Ovary (tissue), 9 donors: ENCODE measurements around the gene RUNX2. TPM values are rescaled to one million over a fixed set of nuclear protein-coding genes. Genes with fewer than 3 reads are reported as not detected.

ENCODE experiments used
- DNase-seq, 5 donors: peaks; one replicate each; pipeline ENCODE4 v3.0.0-alpha.2; 2019 to 2020
- H3K27ac ChIP-seq, 2 donors: fragments of 200-600 bp; one replicate each; pipeline versions ENCODE4 v1.5.1 to v1.8.0; 2019 to 2022
- H3K27me3 ChIP-seq: fragments of 200-600 bp; one replicate; pipeline ENCODE4 v1.8.0; 2022
- H3K36me3 ChIP-seq: fragments of 200-600 bp; sonication (generic); one replicate; pipeline ENCODE4 v1.5.1; 2019
- H3K4me1 ChIP-seq: one replicate; pipeline ENCODE4 v1.8.1; 2013; ENCODE audit warnings: mild to moderate bottlenecking, moderate library complexity; ENCODE audit not compliant: insufficient read depth
- H3K4me3 ChIP-seq: fragments of 200-600 bp; sonication (generic); one replicate; pipeline ENCODE4 v1.5.1; 2017
- H3K9me3 ChIP-seq, 2 donors: fragments of 200-600 bp in 1 of 2; sonication (generic) in 1 of 2; one replicate each; pipeline versions ENCODE4 v1.5.1 to v1.8.1; 2013 to 2019; ENCODE audit warnings: mild to moderate bottlenecking in 1 of 2, moderate library complexity in 1 of 2
- CTCF ChIP-seq, 3 donors: fragments of 450-650 bp in 2 of 3; fragments of 200-600 bp in 1 of 3; IDR thresholded peaks; one replicate each; pipeline versions ENCODE4 v1.5.1 to v1.8.0; 2016 to 2022; ENCODE audit warnings: antibody characterized with exemption in 3 of 3, mild to moderate bottlenecking in 1 of 3
- EP300 ChIP-seq: sonication (generic); formaldehyde crosslinking; IDR thresholded peaks from one replicate; pipeline ENCODE4 v1.6.1; 2017; ENCODE audit warnings: antibody characterized with exemption
- POLR2A ChIP-seq: fragments of 450-650 bp; IDR thresholded peaks from one replicate; pipeline ENCODE4 v1.6.1; 2017; ENCODE audit warnings: antibody characterized with exemption, mild to moderate bottlenecking, moderate library complexity
- WGBS, 3 donors: extraction: QIAGEN DNeasy Blood & Tissue Kit in 1 of 3; methylation state at CpG; one replicate each; pipeline versions ENCODE4 v1.1.5 to v1.1.7; 2013 to 2017; 5-methylcytosine and 5-hydroxymethylcytosine counted together
- intact Hi-C, 4 donors: fragments of 100-400 bp; cut with DNase I; formaldehyde crosslinking; loops; one replicate each; pipeline versions ENCODE4 v1.11.0 to v1.15.1; 2022 to 2023
- polyA plus RNA-seq, 2 donors: library from polyadenylated mRNA; stranded (reverse); fragments of 200-250 nt in 1 of 2; fragments of 350-450 nt in 1 of 2; fragmentation: Illumina TruSeq in 1 of 2; extraction: RNeasy Lipid Tissue Mini Kit (QIAGEN cat#74804) in 1 of 2; gene quantifications; one replicate each; pipeline ENCODE4 v1.2.3, GENCODE V29; 2013 to 2014
- total RNA-seq, 7 donors: library from RNA; depleted of rRNA in 2 of 7; stranded (reverse); fragments of >200 nt in 2 of 7; fragmentation: NEBNext Ultra II Directional in 3 of 7; extraction: Animal tissue kit (Norgen Biotek cat#: 25700) in 3 of 7; gene quantifications; one replicate each; pipeline versions ENCODE4 v1.1.0 to v1.2.4, GENCODE V29; 2016 to 2023
- donor health status: DM: no; HTN: no; CAD: no; lungs with moderate emphysema.
- donor health status: DM: no; HTN: no; CAD: no.
- donor health status: Bipolar disorder and iron deficiency.
- donor health status: DM: yes; HTN: yes; CAD: no.
- donor health status: DM: no; HTN: no; CAD: no.
- donor health status: DM: yes; HTN: yes; CAD: no.

The RUNX2 gene
- total and polyA plus RNA-seq, 9 donors = 1.1 to 25.2 (median 3.3) TPM

- Histone ChIP-seq H3K4me1 (no peaks in the 10 kb centered on the region), H3K27ac (no peak overlapping the region), H3K9me3 (no peaks in the 10 kb centered on the region), H3K4me3 (no peak overlapping the region), H3K36me3 (no peaks in the 10 kb centered on the region), H3K27me3 (no peaks in the 10 kb centered on the region)
- TF ChIP-seq EP300 = no peak
- TF ChIP-seq POLR2A = no peak
- TF ChIP-seq CTCF (IDR thresholded peaks at IDR 0.05) = no peak
- intact Hi-C loops = no loop called here
- DNase-seq = no peak
These were observed 36.3 kb downstream of the RUNX2 start for GRCh38 chr6:45364466-45364865.

- intact Hi-C loops = no loop called here
- no peaks in the 10 kb centered on the region for H3K36me3 ChIP-seq
- DNase-seq = no peak
- no peak overlapping the region for H3K4me3 ChIP-seq
- 98 to 100% (median 98%) methylated on average over 1 of the region's 1 CpG for WGBS, 3 donors
- H3K9me3 ChIP-seq = no peaks in the 10 kb centered on the region
- no peak for TF ChIP-seq POLR2A
- TF ChIP-seq EP300 = no peak
- no peak for TF ChIP-seq CTCF (IDR thresholded peaks at IDR 0.05)
- no peak overlapping the region for H3K27ac ChIP-seq
- H3K27me3 ChIP-seq = no peaks in the 10 kb centered on the region
- H3K4me1 ChIP-seq = no peaks in the 10 kb centered on the region
These were observed 36.9 kb downstream of the RUNX2 start for GRCh38 chr6:45365036-45365435.

GRCh38 chr6:45366534-45366933, 38.4 kb downstream of the RUNX2 start:
- Histone ChIP-seq H3K27me3 (no peaks in the 10 kb centered on the region), H3K4me3 (no peak overlapping the region), H3K36me3 (no peaks in the 10 kb centered on the region), H3K4me1 (no peaks in the 10 kb centered on the region), H3K9me3 (no peaks in the 10 kb centered on the region), H3K27ac (no peak overlapping the region)
- DNase-seq = no peak
- 93 to 100% (median 100%) methylated on average over 1 of the region's 1 CpG for WGBS, 3 donors
- TF ChIP-seq EP300 = no peak
- no peak for TF ChIP-seq POLR2A
- TF ChIP-seq CTCF (IDR thresholded peaks at IDR 0.05) = no peak
- intact Hi-C loops = no loop called here

GRCh38 chr6:45367999-45368398, 39.9 kb downstream of the RUNX2 start:
- no peaks in the 10 kb centered on the region for H3K9me3 ChIP-seq
- no peaks in the 10 kb centered on the region for H3K36me3 ChIP-seq
- no peak overlapping the region for H3K4me3 ChIP-seq
- TF ChIP-seq CTCF (IDR thresholded peaks at IDR 0.05) = no peak
- no peak for TF ChIP-seq EP300
- TF ChIP-seq POLR2A = no peak
- H3K27ac ChIP-seq = no peak overlapping the region
- intact Hi-C loops = no loop called here
- H3K4me1 ChIP-seq = no peaks in the 10 kb centered on the region
- no peaks in the 10 kb centered on the region for H3K27me3 ChIP-seq
- DNase-seq = no peak

- DNase-seq = no peak
- WGBS, 3 donors = 95 to 98% (median 96%) methylated on average over 1 of the region's 1 CpG
- intact Hi-C loops = no loop called here
- H3K36me3 ChIP-seq = no peaks in the 10 kb centered on the region
- no peak overlapping the region for H3K27ac ChIP-seq
- H3K4me3 ChIP-seq = no peak overlapping the region
- no peak for TF ChIP-seq EP300
- TF ChIP-seq CTCF (IDR thresholded peaks at IDR 0.05) = no peak
- TF ChIP-seq POLR2A = no peak
- no peaks in the 10 kb centered on the region for H3K27me3 ChIP-seq
- no peaks in the 10 kb centered on the region for H3K4me1 ChIP-seq
- no peaks in the 10 kb centered on the region for H3K9me3 ChIP-seq
These were observed 41.7 kb downstream of the RUNX2 start for GRCh38 chr6:45369870-45370269.
